SK-N-SH treated with all-trans-retinoic acid at 6 μM for 48 hours (cell line): Measurements from ENCODE around the gene KSR2.

Experiments used
- ARNTL ChIP-seq: fragments of 450-650 bp; formaldehyde crosslinking; IDR thresholded peaks from 2 replicates; pipeline ENCODE4 v1.5.0; 2020; ENCODE audit warnings: low read depth, mild to moderate bottlenecking, moderate library complexity, borderline replicate concordance
- CREB5 ChIP-seq: fragments of 250-450 bp; sonication (Bioruptor Pico); IDR thresholded peaks from 2 replicates; pipeline ENCODE4 v1.5.1; 2020; ENCODE audit warnings: low read depth, mild to moderate bottlenecking, moderate library complexity
- RARB ChIP-seq: fragments of 250-450 bp; sonication (Bioruptor Pico); IDR thresholded peaks from 2 replicates; pipeline ENCODE4 v1.8.0; 2021; ENCODE audit warnings: mild to moderate bottlenecking, moderate library complexity
- ZNF565 ChIP-seq: fragments of 450-650 bp; formaldehyde crosslinking; conservative IDR thresholded peaks from 2 replicates; pipeline ENCODE4 v1.5.0; 2020; ENCODE audit warnings: low read depth, mild to moderate bottlenecking, moderate library complexity
- ZNF8 ChIP-seq: fragments of 450-650 bp; formaldehyde crosslinking; IDR thresholded peaks from 2 replicates; pipeline ENCODE4 v1.5.0; 2020; ENCODE audit warnings: mild to moderate bottlenecking, moderate library complexity

- TF ChIP-seq RARB (no peak), ARNTL (CRISPR knock-in tag) (no peak), ZNF8 (CRISPR knock-in tag) (no peak), CREB5 (CRISPR knock-in tag) (no peak), ZNF565 (CRISPR knock-in tag) (no peak)
These were observed 415.8 kb downstream of the KSR2 start for GRCh38 chr12:117552971-117553370.
